ENCODE measurements around the gene FRMD4A. TPM values are rescaled to one million over a fixed set of nuclear protein-coding genes. Genes with fewer than 3 reads are reported as not detected.

Gene FRMD4A
- total RNA-seq, 1 donor from 2014 or later: 20.2 TPM

DNA sequence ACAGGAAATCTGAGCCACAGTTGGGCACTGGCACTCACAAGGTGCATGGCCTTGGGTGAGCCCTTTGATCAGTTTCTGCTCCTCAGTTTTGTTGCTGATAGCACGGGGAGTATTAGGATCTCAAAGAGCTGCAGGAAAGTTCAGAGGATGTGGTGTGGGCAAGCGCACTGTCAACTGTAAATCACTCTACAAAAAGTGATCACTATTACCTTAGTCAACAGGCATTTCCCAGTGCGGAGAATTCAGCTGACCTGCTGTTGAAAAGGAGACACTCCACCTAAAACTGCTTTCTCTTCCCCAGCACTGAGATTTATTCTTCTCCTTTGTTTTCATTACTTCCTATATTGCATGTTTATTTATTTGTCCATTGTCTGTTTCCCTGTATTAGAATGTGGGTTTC, 412.9 kb downstream of the FRMD4A start:
- H3K36me3 ChIP-seq: no peaks in the 10 kb centered on the region
- Mint-ChIP-seq H3K9me3 (peaks cover 2% of the 10 kb centered on the region), H3K4me1 (peaks cover 19% of the 10 kb centered on the region), H3K36me3 (peaks cover 2% of the 10 kb centered on the region), H3K27me3 (ENCODE audit: insufficient read depth, low read depth) (peaks cover 10% of the 10 kb centered on the region), H3K27ac (no peak overlapping the region), H3K4me3 (no peak overlapping the region)
- H3K9ac ChIP-seq: no peak overlapping the region
- no peak overlapping the region for H2AFZ ChIP-seq (replicated peaks)
- no peak overlapping the region for H3K27ac ChIP-seq
- H3K4me3 ChIP-seq: no peak overlapping the region
- H3K79me2 ChIP-seq (ENCODE audit: low read depth): no peaks in the 10 kb centered on the region
- no peaks in the 10 kb centered on the region for H3K9me3 ChIP-seq (ENCODE audit: low read depth)
- H3K4me1 ChIP-seq: peaks cover 9% of the 10 kb centered on the region
- H3F3A ChIP-seq (ENCODE audit: low read depth): peaks cover 7% of the 10 kb centered on the region
- no peak overlapping the region for H3K4me2 ChIP-seq
- TF ChIP-seq, protein P1, sequence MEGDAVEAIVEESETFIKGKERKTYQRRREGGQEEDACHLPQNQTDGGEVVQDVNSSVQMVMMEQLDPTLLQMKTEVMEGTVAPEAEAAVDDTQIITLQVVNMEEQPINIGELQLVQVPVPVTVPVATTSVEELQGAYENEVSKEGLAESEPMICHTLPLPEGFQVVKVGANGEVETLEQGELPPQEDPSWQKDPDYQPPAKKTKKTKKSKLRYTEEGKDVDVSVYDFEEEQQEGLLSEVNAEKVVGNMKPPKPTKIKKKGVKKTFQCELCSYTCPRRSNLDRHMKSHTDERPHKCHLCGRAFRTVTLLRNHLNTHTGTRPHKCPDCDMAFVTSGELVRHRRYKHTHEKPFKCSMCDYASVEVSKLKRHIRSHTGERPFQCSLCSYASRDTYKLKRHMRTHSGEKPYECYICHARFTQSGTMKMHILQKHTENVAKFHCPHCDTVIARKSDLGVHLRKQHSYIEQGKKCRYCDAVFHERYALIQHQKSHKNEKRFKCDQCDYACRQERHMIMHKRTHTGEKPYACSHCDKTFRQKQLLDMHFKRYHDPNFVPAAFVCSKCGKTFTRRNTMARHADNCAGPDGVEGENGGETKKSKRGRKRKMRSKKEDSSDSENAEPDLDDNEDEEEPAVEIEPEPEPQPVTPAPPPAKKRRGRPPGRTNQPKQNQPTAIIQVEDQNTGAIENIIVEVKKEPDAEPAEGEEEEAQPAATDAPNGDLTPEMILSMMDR (IDR thresholded peaks at IDR 0.05): no peak
- no peak for DNase-seq (ENCODE audit: low spot score)
- H3K27me3 ChIP-seq: no peaks in the 10 kb centered on the region
- no peaks in the 10 kb centered on the region for H4K20me1 ChIP-seq (ENCODE audit: low read depth)

DNA sequence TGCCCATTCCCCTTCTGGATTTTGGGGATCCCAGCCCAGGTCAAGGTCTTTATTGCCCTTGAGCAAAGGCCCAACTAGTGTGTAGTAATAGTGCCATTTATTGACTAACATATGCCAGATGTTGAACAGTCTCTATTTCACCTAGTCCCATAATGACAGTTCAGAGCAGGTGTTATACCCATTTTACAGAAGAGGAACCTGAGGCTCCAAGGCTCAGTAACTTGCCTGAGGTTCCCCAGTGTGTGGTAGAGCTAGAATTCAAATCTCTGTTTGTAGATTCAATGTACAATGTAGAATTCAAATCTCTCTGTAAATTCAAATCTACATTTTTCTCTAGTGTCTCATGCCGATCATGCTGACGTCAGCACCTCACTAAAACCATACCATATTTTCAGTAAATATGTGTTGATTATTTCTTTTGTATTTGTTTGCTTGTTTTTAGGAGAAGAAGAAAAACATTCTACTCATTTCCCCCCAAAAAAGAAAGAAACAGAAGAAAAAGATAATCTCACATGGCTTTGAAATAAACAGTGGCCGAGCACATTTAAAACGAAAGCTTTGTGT, 414.3 kb downstream of the FRMD4A start:
- DNase-seq (ENCODE audit: low spot score): no peak
- no peak overlapping the region for H3K27ac ChIP-seq

DNA sequence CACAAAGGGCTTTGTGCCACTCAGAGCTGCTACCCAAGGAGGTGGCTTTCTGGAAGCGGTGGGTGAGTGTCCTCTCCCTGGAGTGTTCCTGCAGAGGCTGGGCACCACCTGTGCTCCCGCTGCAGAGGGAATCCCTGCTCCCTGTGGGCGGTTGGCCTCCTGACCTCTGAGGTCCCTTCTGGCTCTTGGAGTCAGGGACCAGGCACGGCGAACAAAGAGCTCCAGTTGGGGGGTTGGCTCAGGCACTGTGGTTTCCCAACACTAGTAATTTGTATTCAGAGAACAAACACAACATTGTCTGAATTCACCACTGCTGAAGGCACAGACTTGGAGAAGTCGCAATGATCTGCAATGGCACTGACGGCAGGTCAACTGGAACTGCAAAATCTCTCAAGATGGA, 415.0 kb downstream of the FRMD4A start:
- peak overlapping the region; percentile 54 for H2AFZ ChIP-seq (replicated peaks)
- H3F3A ChIP-seq (ENCODE audit: low read depth): peaks cover 7% of the 10 kb centered on the region
- TF ChIP-seq, protein P1 (IDR thresholded peaks at IDR 0.05): no peak
- TF ChIP-seq EZH2phosphoT487 (IDR thresholded peaks at IDR 0.05) (no peak), EZH2 (IDR thresholded peaks at IDR 0.05) (no peak)
- Mint-ChIP-seq H3K4me1 (peaks cover 19% of the 10 kb centered on the region), H3K4me3 (no peak overlapping the region), H3K36me3 (no peaks in the 10 kb centered on the region), H3K27ac (peak overlapping the region; percentile 28), H3K27me3 (ENCODE audit: insufficient read depth, low read depth) (peaks cover 10% of the 10 kb centered on the region), H3K9me3 (peaks cover 2% of the 10 kb centered on the region)
- peak; percentile 51 for DNase-seq (ENCODE audit: low spot score)
- H3K36me3 ChIP-seq: no peaks in the 10 kb centered on the region
- H3K4me2 ChIP-seq: no peak overlapping the region
- no peaks in the 10 kb centered on the region for H3K27me3 ChIP-seq
- H4K20me1 ChIP-seq (ENCODE audit: low read depth): no peaks in the 10 kb centered on the region
- no peak overlapping the region for H3K9ac ChIP-seq
- no peak overlapping the region for H3K4me3 ChIP-seq
- no peaks in the 10 kb centered on the region for H3K79me2 ChIP-seq (ENCODE audit: low read depth)
- H3K27ac ChIP-seq: peak overlapping the region; percentile 49
- H3K9me3 ChIP-seq (ENCODE audit: low read depth): no peaks in the 10 kb centered on the region
- peaks cover 9% of the 10 kb centered on the region for H3K4me1 ChIP-seq

More for the DNA sequence above, 414.3 kb downstream of the FRMD4A start:
- Histone ChIP-seq H3K4me1 (peaks cover 9% of the 10 kb centered on the region), H3K27me3 (no peaks in the 10 kb centered on the region), H3K9ac (no peak overlapping the region), H4K20me1 (ENCODE audit: low read depth) (no peaks in the 10 kb centered on the region), H3K79me2 (ENCODE audit: low read depth) (no peaks in the 10 kb centered on the region), H3F3A (ENCODE audit: low read depth) (peaks cover 7% of the 10 kb centered on the region), H3K36me3 (no peaks in the 10 kb centered on the region), H2AFZ (replicated peaks) (no peak overlapping the region), H3K9me3 (ENCODE audit: low read depth) (no peaks in the 10 kb centered on the region), H3K4me3 (no peak overlapping the region), H3K4me2 (no peak overlapping the region)
- H3K9me3 Mint-ChIP-seq: peaks cover 2% of the 10 kb centered on the region
- peaks cover 19% of the 10 kb centered on the region for H3K4me1 Mint-ChIP-seq
- H3K27me3 Mint-ChIP-seq (ENCODE audit: insufficient read depth, low read depth): peaks cover 10% of the 10 kb centered on the region
- no peak overlapping the region for H3K4me3 Mint-ChIP-seq
- no peaks in the 10 kb centered on the region for H3K36me3 Mint-ChIP-seq
- TF ChIP-seq, protein P1 (IDR thresholded peaks at IDR 0.05): no peak
- no peak for TF ChIP-seq EZH2 (IDR thresholded peaks at IDR 0.05)
- no peak for TF ChIP-seq EZH2phosphoT487 (IDR thresholded peaks at IDR 0.05)
- H3K27ac Mint-ChIP-seq: peak overlapping the region; percentile 28

Measured in neural progenitor cell (in vitro differentiated cells).